K562 (cell line): ENCODE measurements around the gene ABCG2. TPM values are rescaled to one million over a fixed set of nuclear protein-coding genes. Genes with fewer than 3 reads are reported as not detected.

Experiments
- ATAC-seq: fragments of 200-7000 bp; cut with Tn5 transposase; 3 replicates; pipeline ENCODE4 v1.9.1; 2020; ENCODE audit warnings: moderate library complexity
- BruUV-seq: library from RNA; stranded (reverse); fragments of 400-500 nt; replicated peaks from 2 replicates; lab custom pipeline; 2021; lab: Mats Ljungman, UMichigan
- CTCF ChIA-PET: fragments of 300-600 bp; formaldehyde crosslinking; extraction: SDS; loops from one replicate; lab custom pipeline; 2021; ENCODE audit warnings: low intra/inter-chr PET ratio; lab: Yijun Ruan, JAX
- POLR2A ChIA-PET: fragments of 300-600, 350-650 bp; sonication (Branson Sonifier 250); formaldehyde crosslinking; extraction: SDS; loops from one replicate; lab custom pipeline; 2021; ENCODE audit warnings: antibody characterized with exemption, inconsistent platforms; lab: Yijun Ruan, JAX
- DNase-seq, 4 experiments: peaks; one replicate each; pipeline versions ENCODE4 v3.0.0 to v3.0.0-alpha.2; 2011 to 2018; ENCODE audit warnings: low spot score in 3 of 4, mixed read lengths in 3 of 4; ENCODE audit errors: extremely low read depth in 1 of 4
- FAIRE-seq: peaks from 2 replicates; lab custom pipeline; 2011; peaks lifted over from hg19 to GRCh38; lab: Jason Lieb, UNC
- H2AFZ ChIP-seq: 2 replicates; pipeline ENCODE4 v1.6.0; 2011; ENCODE audit warnings: low read depth, low read length, control low read depth, inconsistent platforms
- H3K27ac ChIP-seq: fragments of 200-600 bp; 3 replicates; pipeline ENCODE4 v1.8.0; 2011; ENCODE audit warnings: low read depth, mild to moderate bottlenecking, control low read depth, inconsistent platforms, low read length, moderate library complexity, mixed read lengths; ENCODE audit errors: extremely low read depth
- H3K27me3 ChIP-seq, 2 experiments: fragments of 300-600 bp in 1 of 2; 2 replicates in 1 of 2; 3 replicates in 1 of 2; pipeline versions ENCODE4 v1.6.0 to v1.8.0; 2011; ENCODE audit warnings: inconsistent platforms in 2 of 2, low read length in 2 of 2, mild to moderate bottlenecking in 1 of 2, mixed read lengths in 1 of 2, moderate library complexity in 1 of 2; ENCODE audit not compliant: control insufficient read depth in 2 of 2, insufficient read depth in 2 of 2
- H3K36me3 ChIP-seq: fragments of 300-600 bp; 3 replicates; pipeline ENCODE4 v1.8.0; 2011; ENCODE audit warnings: mild to moderate bottlenecking, low read length, inconsistent platforms; ENCODE audit not compliant: control insufficient read depth, insufficient read depth
- H3K4me1 ChIP-seq, 2 experiments: fragments of 200-600 bp in 1 of 2; replicated peaks in 1 of 2; 2 replicates in 1 of 2; 3 replicates in 1 of 2; pipeline versions ENCODE4 v1.5.1 to v1.8.0; 2011; ENCODE audit warnings: inconsistent platforms in 2 of 2, low read length in 2 of 2, mild to moderate bottlenecking in 1 of 2, mixed read lengths in 1 of 2, moderate library complexity in 1 of 2; ENCODE audit not compliant: control insufficient read depth in 2 of 2, insufficient read depth in 2 of 2
- H3K4me2 ChIP-seq: 2 replicates; pipeline ENCODE4 v1.6.1; 2011; ENCODE audit warnings: low read length, control low read depth, inconsistent platforms, mixed read lengths; ENCODE audit not compliant: insufficient read depth
- H3K4me3 ChIP-seq: fragments of 200-600 bp; sonication (generic), shearing (Covaris generic); 2 replicates; pipeline ENCODE4 v1.5.1; 2016; ENCODE audit warnings: control low read depth, inconsistent platforms
- H3K79me2 ChIP-seq: fragments of 200-600 bp; 3 replicates; pipeline ENCODE4 v1.8.0; 2011; ENCODE audit warnings: low read length, inconsistent platforms; ENCODE audit not compliant: control insufficient read depth, insufficient read depth
- H3K9ac ChIP-seq, 2 experiments: 2 replicates each; pipeline versions ENCODE4 v1.6.0 to v1.6.1; 2011; ENCODE audit warnings: low read depth in 2 of 2, low read length in 2 of 2, control low read depth in 1 of 2, inconsistent platforms in 1 of 2, mild to moderate bottlenecking in 1 of 2, mixed read lengths in 1 of 2; ENCODE audit not compliant: insufficient read depth in 1 of 2
- H3K9me1 ChIP-seq: one replicate; pipeline ENCODE4 v1.6.0; 2011; ENCODE audit warnings: inconsistent platforms, mild to moderate bottlenecking, low read length, moderate library complexity; ENCODE audit not compliant: control insufficient read depth, insufficient read depth
- H3K9me3 ChIP-seq: replicated peaks from 2 replicates; pipeline ENCODE4 v1.5.1; 2011; ENCODE audit warnings: low read depth, low read length, inconsistent platforms; ENCODE audit not compliant: control insufficient read depth, insufficient read depth
- H4K20me1 ChIP-seq: replicated peaks from 2 replicates; pipeline ENCODE4 v1.6.1; 2011; ENCODE audit warnings: low read length, inconsistent platforms, mixed read lengths; ENCODE audit not compliant: control insufficient read depth, insufficient read depth
- DACH1 ChIP-seq: fragments of 450-650 bp; IDR thresholded peaks from 2 replicates; pipeline ENCODE4 v1.6.1; 2018; ENCODE audit not compliant: partially characterized antibody
- GABPB2 ChIP-seq: fragments of 250-450 bp; sonication (Bioruptor Pico); conservative IDR thresholded peaks from 2 replicates; pipeline ENCODE4 v1.5.1; 2021; ENCODE audit warnings: mild to moderate bottlenecking
- GATAD2B ChIP-seq: fragments of 450-650 bp; IDR thresholded peaks from 2 replicates; pipeline ENCODE4 v1.6.1; 2017; ENCODE audit warnings: mild to moderate bottlenecking, borderline replicate concordance
- PHF8 ChIP-seq: fragments of 200-600 bp; sonication (generic); IDR thresholded peaks from 2 replicates; pipeline ENCODE4 v1.6.1; 2012; ENCODE audit warnings: mixed run types, mild to moderate bottlenecking, inconsistent platforms, low read length, moderate library complexity, borderline replicate concordance
- ZNF212 ChIP-seq: fragments of 450-650 bp; formaldehyde crosslinking; IDR thresholded peaks from 2 replicates; pipeline ENCODE4 v1.4.0; 2020; ENCODE audit warnings: mild to moderate bottlenecking
- ZNF764 ChIP-seq: fragments of 250-450 bp; sonication (Bioruptor Pico); IDR thresholded peaks from 2 replicates; pipeline ENCODE4 v1.4.0; 2020; ENCODE audit warnings: low read depth, mild to moderate bottlenecking, moderate library complexity
- ZNF830 ChIP-seq: fragments of 250-450 bp; sonication (Bioruptor Pico); IDR thresholded peaks from 2 replicates; pipeline ENCODE4 v1.5.0; 2021; ENCODE audit warnings: mild to moderate bottlenecking
- in situ Hi-C: fragments of 300-500 bp; cut with MboI; formaldehyde crosslinking; loops from 4 replicates; pipeline ENCODE4 v1.15.0; 2018; ENCODE audit warnings: inconsistent platforms, mixed read lengths
- intact Hi-C: fragments of 100-400 bp; cut with micrococcal nuclease; formaldehyde crosslinking; loops from 2 replicates; pipeline ENCODE4 v1.14.2; 2022
- polyA plus RNA-seq, 8 experiments: library from polyadenylated mRNA; depleted of rRNA in 4 of 8; stranded (reverse) in 5 of 8; unstranded in 3 of 8; fragments of >200 nt; fragmentation: Nextera tagmentation in 2 of 8; fragmentation: Illumina TruSeq in 1 of 8; extraction: Ambion mirVana in 2 of 8; extraction: Trizol in 1 of 8; gene quantifications; 2 replicates each; pipeline versions ENCODE4 v1.2.1 to v1.2.3, GENCODE V29; 2011 to 2014; ENCODE audit warnings: inconsistent platforms in 1 of 8, missing spikeins in 1 of 8
- total RNA-seq, 7 experiments: library from RNA; depleted of rRNA in 6 of 7; stranded (reverse); fragments of >200 nt in 6 of 7; fragmentation: Illumina TruSeq in 2 of 7; extraction: Trizol in 2 of 7; gene quantifications; 2 replicates each; pipeline versions ENCODE4 v1.2.1 to v1.2.3, GENCODE V29; 2011 to 2021; ENCODE audit warnings: low replicate concordance in 1 of 7
- TF ChIP-seq, protein P1 (sequence below): fragments of 450-650 bp; IDR thresholded peaks from 2 replicates; pipeline ENCODE4 v1.6.1; 2016; ENCODE audit warnings: mild to moderate bottlenecking
- TF ChIP-seq, protein P2 (sequence below): fragments of 250-450 bp; sonication (Bioruptor Pico); IDR thresholded peaks from 2 replicates; pipeline ENCODE4 v1.5.0; 2022; ENCODE audit warnings: mild to moderate bottlenecking
- TF ChIP-seq, protein P3 (sequence below): fragments of 450-650 bp; IDR thresholded peaks from 2 replicates; pipeline ENCODE4 v1.6.1; 2016; ENCODE audit warnings: low read depth

The ABCG2 gene
- total and polyA plus RNA-seq, 9 of the 15 experiments (the other 6 are each of a cell fraction or from before 2014, with no cell fraction given), result 0.01 to 0.36 (median 0.11) TPM; not detected in 4

DNA sequence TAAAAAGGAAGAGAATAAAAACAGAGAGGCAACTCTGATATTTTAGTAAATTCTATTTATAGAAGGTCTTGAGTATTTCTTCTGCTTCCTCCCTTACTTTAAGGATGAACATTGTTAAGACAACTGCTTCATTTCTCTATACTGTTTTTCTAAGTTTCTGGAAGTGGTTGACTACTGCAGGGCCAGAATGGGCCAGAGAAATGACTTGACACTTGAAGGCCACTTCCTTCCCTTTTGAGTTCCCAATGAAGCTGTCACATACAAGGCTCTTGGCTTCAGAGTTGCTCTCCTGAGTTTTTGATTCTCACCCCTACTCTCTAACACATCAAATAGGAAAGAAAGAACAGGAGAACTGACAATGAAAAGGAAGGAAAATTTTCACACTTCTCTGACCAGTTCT is 113.4 kb downstream of the ABCG2 start:
- no peaks in the 10 kb centered on the region for H3K4me1 ChIP-seq
- no peak overlapping the region for H3K4me3 ChIP-seq
- no peak overlapping the region for H3K4me2 ChIP-seq
- H3K27me3 ChIP-seq, result no peaks in the 10 kb centered on the region; a peak in 1 of 5 replicates
- no peak overlapping the region for H3K27ac ChIP-seq
- in situ Hi-C loops, result no loop called here
- CTCF ChIA-PET, result interaction anchor here (0.7 kb wide), 1 partner anchor 629 kb away, joined by 3 read pairs; no protein-coding TSS in a partner anchor
- POLR2A ChIA-PET, result no interaction called here
- no peaks in the 10 kb centered on the region for H3K9me3 ChIP-seq
- H4K20me1 ChIP-seq, result no peaks in the 10 kb centered on the region
- intact Hi-C loops, result no loop called here
- FAIRE-seq, result no peak
- no peak overlapping the region for H2AFZ ChIP-seq
- H3K36me3 ChIP-seq, result no peaks in the 10 kb centered on the region
- no peaks in the 10 kb centered on the region for H3K79me2 ChIP-seq
- no TSS peak for BruUV-seq
- no peak overlapping the region for H3K9ac ChIP-seq
- no peak for ATAC-seq
- DNase-seq, result no peak
- H3K9me1 ChIP-seq, result no peaks in the 10 kb centered on the region
- TF ChIP-seq, protein P1, sequence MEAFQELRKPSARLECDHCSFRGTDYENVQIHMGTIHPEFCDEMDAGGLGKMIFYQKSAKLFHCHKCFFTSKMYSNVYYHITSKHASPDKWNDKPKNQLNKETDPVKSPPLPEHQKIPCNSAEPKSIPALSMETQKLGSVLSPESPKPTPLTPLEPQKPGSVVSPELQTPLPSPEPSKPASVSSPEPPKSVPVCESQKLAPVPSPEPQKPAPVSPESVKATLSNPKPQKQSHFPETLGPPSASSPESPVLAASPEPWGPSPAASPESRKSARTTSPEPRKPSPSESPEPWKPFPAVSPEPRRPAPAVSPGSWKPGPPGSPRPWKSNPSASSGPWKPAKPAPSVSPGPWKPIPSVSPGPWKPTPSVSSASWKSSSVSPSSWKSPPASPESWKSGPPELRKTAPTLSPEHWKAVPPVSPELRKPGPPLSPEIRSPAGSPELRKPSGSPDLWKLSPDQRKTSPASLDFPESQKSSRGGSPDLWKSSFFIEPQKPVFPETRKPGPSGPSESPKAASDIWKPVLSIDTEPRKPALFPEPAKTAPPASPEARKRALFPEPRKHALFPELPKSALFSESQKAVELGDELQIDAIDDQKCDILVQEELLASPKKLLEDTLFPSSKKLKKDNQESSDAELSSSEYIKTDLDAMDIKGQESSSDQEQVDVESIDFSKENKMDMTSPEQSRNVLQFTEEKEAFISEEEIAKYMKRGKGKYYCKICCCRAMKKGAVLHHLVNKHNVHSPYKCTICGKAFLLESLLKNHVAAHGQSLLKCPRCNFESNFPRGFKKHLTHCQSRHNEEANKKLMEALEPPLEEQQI, result no peak
- no peak for TF ChIP-seq GATAD2B
- TF ChIP-seq ZNF830, result no peak
- no peak for TF ChIP-seq GABPB2 (CRISPR knock-in tag)
- TF ChIP-seq PHF8, result no peak
- TF ChIP-seq, protein P2, sequence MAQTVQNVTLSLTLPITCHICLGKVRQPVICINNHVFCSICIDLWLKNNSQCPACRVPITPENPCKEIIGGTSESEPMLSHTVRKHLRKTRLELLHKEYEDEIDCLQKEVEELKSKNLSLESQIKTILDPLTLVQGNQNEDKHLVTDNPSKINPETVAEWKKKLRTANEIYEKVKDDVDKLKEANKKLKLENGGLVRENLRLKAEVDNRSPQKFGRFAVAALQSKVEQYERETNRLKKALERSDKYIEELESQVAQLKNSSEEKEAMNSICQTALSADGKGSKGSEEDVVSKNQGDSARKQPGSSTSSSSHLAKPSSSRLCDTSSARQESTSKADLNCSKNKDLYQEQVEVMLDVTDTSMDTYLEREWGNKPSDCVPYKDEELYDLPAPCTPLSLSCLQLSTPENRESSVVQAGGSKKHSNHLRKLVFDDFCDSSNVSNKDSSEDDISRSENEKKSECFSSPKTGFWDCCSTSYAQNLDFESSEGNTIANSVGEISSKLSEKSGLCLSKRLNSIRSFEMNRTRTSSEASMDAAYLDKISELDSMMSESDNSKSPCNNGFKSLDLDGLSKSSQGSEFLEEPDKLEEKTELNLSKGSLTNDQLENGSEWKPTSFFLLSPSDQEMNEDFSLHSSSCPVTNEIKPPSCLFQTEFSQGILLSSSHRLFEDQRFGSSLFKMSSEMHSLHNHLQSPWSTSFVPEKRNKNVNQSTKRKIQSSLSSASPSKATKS, result no peak
- TF ChIP-seq, protein P3, sequence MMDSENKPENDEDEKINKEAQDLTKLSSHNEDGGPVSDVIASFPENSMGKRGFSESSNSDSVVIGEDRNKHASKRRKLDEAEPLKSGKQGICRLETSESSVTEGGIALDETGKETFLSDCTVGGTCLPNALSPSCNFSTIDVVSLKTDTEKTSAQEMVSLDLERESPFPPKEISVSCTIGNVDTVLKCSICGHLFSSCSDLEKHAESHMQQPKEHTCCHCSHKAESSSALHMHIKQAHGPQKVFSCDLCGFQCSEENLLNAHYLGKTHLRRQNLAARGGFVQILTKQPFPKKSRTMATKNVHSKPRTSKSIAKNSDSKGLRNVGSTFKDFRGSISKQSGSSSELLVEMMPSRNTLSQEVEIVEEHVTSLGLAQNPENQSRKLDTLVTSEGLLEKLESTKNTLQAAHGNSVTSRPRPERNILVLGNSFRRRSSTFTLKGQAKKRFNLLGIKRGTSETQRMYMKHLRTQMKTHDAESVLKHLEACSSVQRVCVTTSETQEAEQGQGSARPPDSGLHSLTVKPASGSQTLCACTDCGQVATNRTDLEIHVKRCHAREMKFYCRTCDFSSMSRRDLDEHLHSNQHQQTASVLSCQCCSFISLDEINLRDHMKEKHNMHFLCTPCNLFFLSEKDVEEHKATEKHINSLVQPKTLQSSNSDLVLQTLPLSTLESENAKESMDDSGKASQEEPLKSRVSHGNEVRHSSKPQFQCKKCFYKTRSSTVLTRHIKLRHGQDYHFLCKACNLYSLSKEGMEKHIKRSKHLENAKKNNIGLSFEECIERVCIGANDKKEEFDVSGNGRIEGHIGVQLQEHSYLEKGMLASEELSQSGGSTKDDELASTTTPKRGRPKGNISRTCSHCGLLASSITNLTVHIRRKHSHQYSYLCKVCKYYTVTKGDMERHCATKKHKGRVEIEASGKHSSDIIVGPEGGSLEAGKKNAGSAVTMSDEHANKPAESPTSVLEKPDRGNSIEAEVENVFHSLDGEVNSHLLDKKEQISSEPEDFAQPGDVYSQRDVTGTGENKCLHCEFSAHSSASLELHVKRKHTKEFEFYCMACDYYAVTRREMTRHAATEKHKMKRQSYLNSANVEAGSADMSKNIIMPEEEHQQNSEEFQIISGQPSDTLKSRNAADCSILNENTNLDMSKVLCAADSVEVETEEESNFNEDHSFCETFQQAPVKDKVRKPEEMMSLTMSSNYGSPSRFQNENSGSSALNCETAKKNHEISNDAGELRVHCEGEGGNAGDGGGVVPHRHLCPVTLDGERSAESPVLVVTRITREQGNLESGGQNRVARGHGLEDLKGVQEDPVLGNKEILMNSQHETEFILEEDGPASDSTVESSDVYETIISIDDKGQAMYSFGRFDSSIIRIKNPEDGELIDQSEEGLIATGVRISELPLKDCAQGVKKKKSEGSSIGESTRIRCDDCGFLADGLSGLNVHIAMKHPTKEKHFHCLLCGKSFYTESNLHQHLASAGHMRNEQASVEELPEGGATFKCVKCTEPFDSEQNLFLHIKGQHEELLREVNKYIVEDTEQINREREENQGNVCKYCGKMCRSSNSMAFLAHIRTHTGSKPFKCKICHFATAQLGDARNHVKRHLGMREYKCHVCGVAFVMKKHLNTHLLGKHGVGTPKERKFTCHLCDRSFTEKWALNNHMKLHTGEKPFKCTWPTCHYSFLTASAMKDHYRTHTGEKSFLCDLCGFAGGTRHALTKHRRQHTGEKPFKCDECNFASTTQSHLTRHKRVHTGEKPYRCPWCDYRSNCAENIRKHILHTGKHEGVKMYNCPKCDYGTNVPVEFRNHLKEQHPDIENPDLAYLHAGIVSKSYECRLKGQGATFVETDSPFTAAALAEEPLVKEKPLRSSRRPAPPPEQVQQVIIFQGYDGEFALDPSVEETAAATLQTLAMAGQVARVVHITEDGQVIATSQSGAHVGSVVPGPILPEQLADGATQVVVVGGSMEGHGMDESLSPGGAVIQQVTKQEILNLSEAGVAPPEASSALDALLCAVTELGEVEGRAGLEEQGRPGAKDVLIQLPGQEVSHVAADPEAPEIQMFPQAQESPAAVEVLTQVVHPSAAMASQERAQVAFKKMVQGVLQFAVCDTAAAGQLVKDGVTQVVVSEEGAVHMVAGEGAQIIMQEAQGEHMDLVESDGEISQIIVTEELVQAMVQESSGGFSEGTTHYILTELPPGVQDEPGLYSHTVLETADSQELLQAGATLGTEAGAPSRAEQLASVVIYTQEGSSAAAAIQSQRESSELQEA, result no peak
- TF ChIP-seq DACH1, result no peak
- TF ChIP-seq ZNF212, result no peak
- TF ChIP-seq ZNF764 (CRISPR knock-in tag), result no peak
